HUES64 (cell line): ENCODE data around the gene TBC1D20. TPM values are rescaled to one million over a fixed set of nuclear protein-coding genes. Genes with fewer than 3 reads are reported as not detected.
"Not testable (repeated sequence)": the region's sequence is repeated elsewhere in the genome, so short reads cannot be mapped to it uniquely, and the experiment has no call there.

Experiments
- H3K27ac ChIP-seq: 2 replicates; pipeline ENCODE4 v1.7.0; 2013; ENCODE audit warnings: low read depth, low read length, inconsistent platforms
- H3K27me3 ChIP-seq: 2 replicates; pipeline ENCODE4 v1.6.1; 2013; ENCODE audit warnings: mild to moderate bottlenecking, low read length; ENCODE audit not compliant: insufficient read depth
- H3K36me3 ChIP-seq: 2 replicates; pipeline ENCODE4 v1.6.1; 2013; ENCODE audit warnings: mild to moderate bottlenecking, low read length; ENCODE audit not compliant: insufficient read depth
- H3K4me1 ChIP-seq: 2 replicates; pipeline ENCODE4 v1.6.1; 2013; ENCODE audit warnings: mild to moderate bottlenecking, low read length, moderate library complexity; ENCODE audit not compliant: insufficient read depth
- H3K4me3 ChIP-seq: 2 replicates; pipeline ENCODE4 v1.5.1; 2013; ENCODE audit warnings: mild to moderate bottlenecking, low read length, moderate library complexity
- H3K9ac ChIP-seq: 2 replicates; pipeline ENCODE4 v1.6.1; 2013; ENCODE audit warnings: mild to moderate bottlenecking, low read depth, low read length
- H3K9me3 ChIP-seq: 2 replicates; pipeline ENCODE4 v1.6.1; 2013; ENCODE audit warnings: low read depth, low read length; ENCODE audit not compliant: insufficient read depth
- WGBS: fragments of 150-250, 120-280 bp; methylation state at CpG from one replicate; pipeline ENCODE4 v1.1.7; 2013; ENCODE audit warnings: missing lambda C conversion rate; 5-methylcytosine and 5-hydroxymethylcytosine counted together
- polyA plus RNA-seq, 2 experiments: library from polyadenylated mRNA; stranded (reverse); fragments of 50-300 nt; gene quantifications; one replicate each; pipeline ENCODE4 v1.2.3, GENCODE V29; 2013

TBC1D20 gene, protein sequence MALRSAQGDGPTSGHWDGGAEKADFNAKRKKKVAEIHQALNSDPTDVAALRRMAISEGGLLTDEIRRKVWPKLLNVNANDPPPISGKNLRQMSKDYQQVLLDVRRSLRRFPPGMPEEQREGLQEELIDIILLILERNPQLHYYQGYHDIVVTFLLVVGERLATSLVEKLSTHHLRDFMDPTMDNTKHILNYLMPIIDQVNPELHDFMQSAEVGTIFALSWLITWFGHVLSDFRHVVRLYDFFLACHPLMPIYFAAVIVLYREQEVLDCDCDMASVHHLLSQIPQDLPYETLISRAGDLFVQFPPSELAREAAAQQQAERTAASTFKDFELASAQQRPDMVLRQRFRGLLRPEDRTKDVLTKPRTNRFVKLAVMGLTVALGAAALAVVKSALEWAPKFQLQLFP
- polyA plus RNA-seq (2013, experiment 1 of 2) = 10.5 TPM
- polyA plus RNA-seq (2013, experiment 2 of 2) = 12.6 TPM

DNA sequence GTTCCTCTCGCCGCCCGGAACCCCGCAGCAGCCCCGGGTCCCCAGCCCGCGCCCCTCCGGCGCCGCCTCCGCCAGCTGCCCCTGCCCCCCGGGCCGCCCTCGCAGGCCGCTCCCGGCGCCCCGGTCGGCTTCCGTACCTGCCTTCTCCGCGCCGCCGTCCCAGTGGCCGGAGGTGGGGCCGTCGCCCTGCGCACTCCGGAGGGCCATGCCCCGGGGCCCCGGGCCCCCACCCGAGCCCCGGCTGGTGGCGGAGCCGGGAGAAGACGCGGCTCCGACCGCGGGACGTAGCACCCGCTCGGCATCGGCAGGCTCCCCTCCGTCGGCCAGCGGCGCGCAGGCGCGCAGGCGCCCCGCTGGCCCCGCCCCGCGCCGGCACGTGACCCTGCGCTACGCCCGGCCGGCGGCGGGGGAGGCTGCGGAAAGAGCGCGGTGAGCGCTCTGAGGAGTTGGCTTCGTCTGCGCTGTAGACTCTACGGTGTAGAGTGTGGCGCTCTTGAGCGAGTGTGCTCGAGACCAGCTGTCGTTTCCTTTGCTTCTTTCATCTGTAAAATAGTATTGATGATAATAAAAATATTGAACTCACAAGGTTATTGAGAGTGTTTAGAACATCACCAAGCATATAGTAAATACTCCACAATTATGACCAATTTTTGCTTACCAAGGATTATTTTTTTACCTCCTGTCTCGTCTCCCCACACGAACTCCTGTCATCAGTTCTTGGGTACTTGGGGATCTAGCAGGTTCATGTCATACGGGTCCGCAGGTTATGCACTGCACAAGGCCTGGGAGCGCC, at the start of gene TBC1D20:
TSS of gene TBC1D20 (minus strand) at position 335 of the 793 bp plus-strand sequence. CDS start at position 207, 128 bp downstream.
- Histone ChIP-seq H3K27me3 (peaks cover 28% of the 10 kb centered on the region), H3K27ac (peak within 1 kb of the TSS; percentile 51; the same call in 1 of the 2 replicates)
- 3% methylated on average over 77 of the region's 80 CpGs for WGBS

DNA sequence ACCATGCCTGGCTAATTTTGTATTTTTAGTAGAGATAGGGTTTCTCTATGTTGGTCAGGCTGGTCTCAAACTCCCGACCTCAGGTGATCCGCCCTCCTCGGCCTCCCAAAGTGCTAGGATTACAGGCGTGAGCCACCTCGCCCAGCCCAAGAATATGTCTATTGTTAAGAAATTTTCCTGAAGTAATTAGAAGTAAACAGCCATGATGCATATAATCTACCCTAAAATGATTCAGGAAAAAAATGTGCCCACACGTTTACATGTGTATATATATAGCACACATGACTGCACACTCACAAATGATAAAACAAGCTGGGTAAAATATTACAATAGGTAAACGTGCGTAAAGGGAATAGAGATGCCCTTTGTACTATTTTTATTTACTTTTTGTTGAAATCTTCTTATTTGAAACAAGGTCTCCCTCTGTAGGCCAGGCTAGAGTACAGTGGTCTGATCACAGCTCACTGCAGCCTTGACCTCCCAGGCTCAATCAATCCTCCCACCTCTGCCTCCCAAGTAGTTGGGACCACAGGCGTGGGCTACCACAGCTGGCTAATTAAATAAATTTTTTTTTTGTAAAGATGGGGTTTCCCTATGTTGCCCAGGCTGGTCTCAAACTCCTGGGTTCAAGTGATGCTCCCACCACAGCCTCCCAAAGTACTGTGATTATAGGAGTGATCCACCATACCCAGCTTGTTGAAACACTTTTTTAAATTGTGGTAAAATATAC, 48.2 kb upstream of the TBC1D20 start:
- not testable (repeated sequence) for H3K4me3 ChIP-seq, H3K9me3 ChIP-seq, H3K27me3 ChIP-seq, H3K4me1 ChIP-seq, H3K9ac ChIP-seq, H3K27ac ChIP-seq
- H3K36me3 ChIP-seq = peaks cover 41% of the 10 kb centered on the region
- 94% methylated on average over 7 of the region's 9 CpGs for WGBS

More for the DNA sequence above, at the start of gene TBC1D20:
- Histone ChIP-seq H3K4me3 (peak within 1 kb of the TSS; percentile 85), H3K36me3 (no peaks in the 10 kb centered on the region), H3K9ac (peak within 1 kb of the TSS; percentile 72), H3K4me1 (peaks cover 4% of the 10 kb centered on the region; the same call in 1 of the 2 replicates), H3K9me3 (peaks cover 3% of the 10 kb centered on the region)

- not testable (repeated sequence) for H3K27me3 ChIP-seq, H3K9me3 ChIP-seq, H3K4me3 ChIP-seq, H3K9ac ChIP-seq, H3K27ac ChIP-seq, H3K4me1 ChIP-seq
- WGBS = 91% methylated on average over 3 of the region's 6 CpGs
- H3K36me3 ChIP-seq = peaks cover 57% of the 10 kb centered on the region
Measured at GRCh38 chr20:508364-508787, 46.0 kb upstream of the TBC1D20 start.

- no peaks in the 10 kb centered on the region for H3K9me3 ChIP-seq
- H3K36me3 ChIP-seq = peaks cover 62% of the 10 kb centered on the region
- H3K27ac ChIP-seq = no peak overlapping the region
- no peak overlapping the region for H3K4me3 ChIP-seq
- H3K27me3 ChIP-seq = no peaks in the 10 kb centered on the region
- 95% methylated on average over 6 of the region's 7 CpGs for WGBS
- H3K4me1 ChIP-seq = no peaks in the 10 kb centered on the region
- H3K9ac ChIP-seq = no peak overlapping the region
Measured at GRCh38 chr20:507761-508332, 45.5 kb upstream of the TBC1D20 start.

- Histone ChIP-seq H3K4me1 (no peaks in the 10 kb centered on the region), H3K4me3 (no peak overlapping the region), H3K27ac (no peak overlapping the region), H3K9ac (no peak overlapping the region), H3K27me3 (no peaks in the 10 kb centered on the region), H3K36me3 (peaks cover 69% of the 10 kb centered on the region), H3K9me3 (no peaks in the 10 kb centered on the region)
- WGBS = 93% methylated on average over 7 of the region's 7 CpGs
Measured at GRCh38 chr20:507006-507758, 44.8 kb upstream of the TBC1D20 start.

DNA sequence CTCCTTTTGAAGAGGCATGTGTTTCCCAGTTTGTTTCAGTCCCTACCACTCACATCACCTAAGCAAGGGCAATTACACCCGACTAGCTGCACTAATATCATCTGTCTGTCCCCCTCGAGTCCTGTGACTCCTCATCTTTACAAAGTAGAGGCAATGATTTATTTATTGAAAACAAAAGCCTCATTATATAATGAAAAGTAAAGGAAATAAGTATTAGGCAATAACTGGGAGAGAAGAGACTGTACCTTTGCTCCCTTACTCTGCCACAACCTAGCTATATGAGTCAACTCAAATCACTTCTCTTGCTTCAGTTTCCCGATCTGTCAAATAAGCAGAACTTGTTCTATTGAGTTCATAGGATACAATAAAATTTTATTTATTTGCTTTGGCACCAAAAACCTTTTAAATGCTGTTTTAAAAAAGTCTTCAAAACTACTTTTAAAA, 42.3 kb upstream of the TBC1D20 start:
- Histone ChIP-seq H3K4me3 (no peak overlapping the region), H3K27ac (no peak overlapping the region), H3K4me1 (no peaks in the 10 kb centered on the region), H3K27me3 (no peaks in the 10 kb centered on the region), H3K9ac (no peak overlapping the region), H3K9me3 (no peaks in the 10 kb centered on the region), H3K36me3 (peaks cover 89% of the 10 kb centered on the region)
- WGBS = 100% methylated on average over 3 of the region's 3 CpGs

- WGBS = 95% methylated on average over 11 of the region's 11 CpGs
- Histone ChIP-seq H3K27ac (no peak overlapping the region), H3K36me3 (peaks cover 89% of the 10 kb centered on the region), H3K9me3 (no peaks in the 10 kb centered on the region), H3K27me3 (no peaks in the 10 kb centered on the region), H3K4me3 (no peak overlapping the region), H3K9ac (no peak overlapping the region), H3K4me1 (no peaks in the 10 kb centered on the region)
Measured at GRCh38 chr20:503048-503737, 40.9 kb upstream of the TBC1D20 start.

GRCh38 chr20:497979-498378, 35.6 kb upstream of the TBC1D20 start:
- Histone ChIP-seq H3K9me3 (no peaks in the 10 kb centered on the region), H3K4me1 (no peaks in the 10 kb centered on the region), H3K27ac (no peak overlapping the region), H3K9ac (no peak overlapping the region), H3K36me3 (peaks cover 97% of the 10 kb centered on the region), H3K27me3 (no peaks in the 10 kb centered on the region), H3K4me3 (no peak overlapping the region)
- 96% methylated on average over 2 of the region's 2 CpGs for WGBS

DNA sequence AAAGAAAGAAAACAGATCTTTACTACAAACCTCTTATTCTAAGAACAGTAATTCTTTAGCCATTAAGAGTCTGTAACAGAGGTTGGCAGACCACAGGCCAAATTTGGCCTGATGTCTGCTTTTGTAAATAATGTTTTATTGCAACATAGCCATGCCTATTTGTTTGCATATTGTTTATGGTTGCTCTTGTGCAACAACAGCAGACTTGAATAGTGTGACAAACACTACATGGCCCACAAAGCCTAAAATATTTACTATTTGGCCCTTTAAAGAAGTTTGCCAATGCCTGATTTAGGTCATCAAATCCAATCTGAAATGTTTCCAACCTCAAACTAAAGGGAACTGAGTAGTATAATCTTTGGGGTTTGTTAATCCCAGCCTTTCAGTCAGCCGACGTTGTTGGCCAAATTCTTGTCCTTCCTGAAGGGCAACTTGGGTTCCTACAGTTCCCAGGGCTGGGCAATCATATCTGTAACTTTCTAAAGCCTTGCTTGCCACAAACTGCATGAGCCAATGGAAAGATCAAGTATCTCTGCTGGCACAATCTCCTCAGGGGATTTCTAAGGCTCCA, 33.9 kb upstream of the TBC1D20 start:
- Histone ChIP-seq H3K9ac (no peak overlapping the region), H3K4me1 (no peaks in the 10 kb centered on the region), H3K27me3 (no peaks in the 10 kb centered on the region), H3K9me3 (no peaks in the 10 kb centered on the region), H3K27ac (no peak overlapping the region), H3K4me3 (no peak overlapping the region), H3K36me3 (peaks cover 96% of the 10 kb centered on the region)
- WGBS = 88% methylated on average over 2 of the region's 2 CpGs
